ENCODE results near the gene OR10A3.

OR10A3 gene

GRCh38 chr11:7892059-7892699, 49.3 kb downstream of the OR10A3 start:
- DNase-seq (ENCODE audit: low read depth): no peak

GRCh38 chr11:7890417-7891172, 50.9 kb downstream of the OR10A3 start:
- DNase-seq (ENCODE audit: low read depth): no peak

DNA sequence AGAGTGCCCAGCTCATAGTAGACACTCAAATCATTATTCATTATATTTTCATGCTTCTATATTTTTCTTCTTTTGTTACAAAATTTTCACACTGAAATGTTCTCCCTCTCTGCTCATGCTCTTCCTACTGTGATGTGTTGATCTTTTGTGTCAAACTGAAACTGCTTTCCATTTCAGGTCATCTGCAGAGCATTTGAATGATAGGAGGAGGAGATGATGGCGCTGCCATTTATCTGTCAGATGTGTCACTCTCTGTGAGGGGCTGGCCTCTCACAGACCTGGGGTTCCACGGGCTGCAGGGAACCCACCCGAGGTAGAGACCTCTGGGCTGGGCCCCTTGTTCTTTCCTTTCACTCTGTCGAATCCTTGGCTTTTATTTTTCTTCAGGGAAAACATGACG, 51.5 kb downstream of the OR10A3 start:
- no peak for DNase-seq (ENCODE audit: low read depth)

All from stimulated activated CD8-positive, alpha-beta memory T cell treated with anti-CD3 and anti-CD28 coated beads, Interleukin-7, amount 100 ng/mL, for 24 hours (primary cell).